ENCODE measurements around the gene PLCH2. TPM values are rescaled to one million over a fixed set of nuclear protein-coding genes. Genes with fewer than 3 reads are reported as not detected.
A peak's percentile ranks its signal among the peaks of the same experiment; 100 is the strongest.

PLCH2 gene
- polyA plus RNA-seq, 1 of the 3 experiments (the other 2 are of a cell fraction) = 0.08 TPM

DNA sequence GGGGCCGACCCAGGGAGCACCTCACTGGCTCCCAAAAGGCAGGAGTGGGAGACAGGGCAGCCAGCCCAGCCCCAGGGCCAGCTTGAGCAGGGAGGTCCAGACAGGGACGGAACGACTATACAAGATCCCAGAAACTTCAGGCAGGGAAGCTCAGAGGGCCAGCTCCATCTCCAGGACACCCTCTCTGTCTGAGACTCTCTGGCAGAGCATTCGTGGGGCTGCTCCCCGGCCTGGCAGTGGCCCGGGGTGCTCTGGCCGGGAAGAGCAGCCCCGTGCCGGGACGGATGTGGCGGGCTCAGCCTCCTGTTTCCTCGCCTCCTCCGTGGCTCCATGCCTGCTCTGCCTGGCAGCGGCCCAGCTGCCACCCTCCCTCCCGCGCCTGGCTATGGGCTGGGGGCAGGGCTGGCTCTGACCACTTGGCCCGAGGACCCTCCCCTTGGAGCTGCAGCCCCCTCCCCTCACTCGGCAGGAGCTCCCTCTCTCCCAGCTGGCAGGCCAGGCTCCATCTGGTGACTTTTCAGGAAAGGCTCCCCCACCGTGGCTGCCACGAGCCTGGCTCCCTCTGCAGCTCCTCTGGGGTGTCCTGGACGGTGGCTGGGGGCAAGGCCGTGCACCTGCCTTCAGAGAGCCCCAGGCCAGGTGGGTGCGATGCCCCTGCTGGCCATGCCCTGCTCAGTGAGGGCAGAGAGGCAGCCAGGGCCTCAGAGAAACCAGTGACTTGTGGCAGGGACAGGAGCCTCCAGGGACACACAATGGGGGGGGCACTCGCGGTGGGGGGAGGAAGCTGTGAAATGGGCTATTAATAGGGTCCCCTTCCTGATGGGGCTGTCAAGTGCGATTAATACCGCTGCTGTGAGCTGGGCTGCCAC is 5.6 kb upstream of the PLCH2 start (continued):
- TF ChIP-seq POLR2AphosphoS5 (IDR thresholded peaks at IDR 0.05; ENCODE audit: low read depth, low read length) (no peak), MXI1 (IDR thresholded peaks at IDR 0.05; ENCODE audit: low read depth, low read length) (peak; percentile 53; the same call in 1 of the 2 replicates)
- TF ChIP-seq, protein P1, sequence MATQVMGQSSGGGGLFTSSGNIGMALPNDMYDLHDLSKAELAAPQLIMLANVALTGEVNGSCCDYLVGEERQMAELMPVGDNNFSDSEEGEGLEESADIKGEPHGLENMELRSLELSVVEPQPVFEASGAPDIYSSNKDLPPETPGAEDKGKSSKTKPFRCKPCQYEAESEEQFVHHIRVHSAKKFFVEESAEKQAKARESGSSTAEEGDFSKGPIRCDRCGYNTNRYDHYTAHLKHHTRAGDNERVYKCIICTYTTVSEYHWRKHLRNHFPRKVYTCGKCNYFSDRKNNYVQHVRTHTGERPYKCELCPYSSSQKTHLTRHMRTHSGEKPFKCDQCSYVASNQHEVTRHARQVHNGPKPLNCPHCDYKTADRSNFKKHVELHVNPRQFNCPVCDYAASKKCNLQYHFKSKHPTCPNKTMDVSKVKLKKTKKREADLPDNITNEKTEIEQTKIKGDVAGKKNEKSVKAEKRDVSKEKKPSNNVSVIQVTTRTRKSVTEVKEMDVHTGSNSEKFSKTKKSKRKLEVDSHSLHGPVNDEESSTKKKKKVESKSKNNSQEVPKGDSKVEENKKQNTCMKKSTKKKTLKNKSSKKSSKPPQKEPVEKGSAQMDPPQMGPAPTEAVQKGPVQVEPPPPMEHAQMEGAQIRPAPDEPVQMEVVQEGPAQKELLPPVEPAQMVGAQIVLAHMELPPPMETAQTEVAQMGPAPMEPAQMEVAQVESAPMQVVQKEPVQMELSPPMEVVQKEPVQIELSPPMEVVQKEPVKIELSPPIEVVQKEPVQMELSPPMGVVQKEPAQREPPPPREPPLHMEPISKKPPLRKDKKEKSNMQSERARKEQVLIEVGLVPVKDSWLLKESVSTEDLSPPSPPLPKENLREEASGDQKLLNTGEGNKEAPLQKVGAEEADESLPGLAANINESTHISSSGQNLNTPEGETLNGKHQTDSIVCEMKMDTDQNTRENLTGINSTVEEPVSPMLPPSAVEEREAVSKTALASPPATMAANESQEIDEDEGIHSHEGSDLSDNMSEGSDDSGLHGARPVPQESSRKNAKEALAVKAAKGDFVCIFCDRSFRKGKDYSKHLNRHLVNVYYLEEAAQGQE (IDR thresholded peaks at IDR 0.05; ENCODE audit: low read depth, low read length) = no peak

DNA sequence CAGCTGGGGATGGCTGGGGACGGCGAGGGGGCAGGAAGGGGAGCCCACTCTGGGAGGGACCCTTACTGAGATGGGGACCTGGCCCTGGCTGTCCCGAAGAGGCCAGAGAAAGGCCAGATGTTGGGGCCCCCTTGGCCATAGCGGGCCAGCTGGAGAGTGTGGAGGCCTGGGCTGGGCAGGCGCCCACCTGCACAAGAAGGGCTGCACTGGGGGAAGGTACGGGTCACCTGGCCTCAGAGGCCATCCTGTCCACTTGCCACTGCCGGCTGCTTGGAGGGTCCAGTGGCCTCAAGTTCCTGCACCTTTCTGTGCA is 5.0 kb upstream of the PLCH2 start:
- Histone ChIP-seq H3K4me2 (no peak overlapping the region), H3K27ac (ENCODE audit: low read depth in 2 of 2, low read length in 1 of 2) (peak overlapping the region in 1 of 2 experiments; percentile 78; a peak in 1 of 4 replicates), H3F3A (replicated peaks; ENCODE audit: insufficient read depth) (no peaks in the 10 kb centered on the region), H4K20me1 (ENCODE audit: insufficient read depth) (no peaks in the 10 kb centered on the region), H3K9me2 (no peaks in the 10 kb centered on the region), H3K79me2 (ENCODE audit: insufficient read depth) (no peaks in the 10 kb centered on the region), H3K27me3 (ENCODE audit: insufficient read depth) (no peaks in the 10 kb centered on the region), H3K9ac (no peak overlapping the region), H3K4me3 (ENCODE audit: low read depth in 2 of 2, low read length in 1 of 2) (no peak overlapping the region), H3K4me1 (ENCODE audit: control insufficient read depth in 1 of 2, insufficient read depth in 2 of 2, low read depth in 1 of 2, low read length in 1 of 2) (peaks cover 0 to 96% of the 10 kb centered on the region in 2 experiments; a peak in 1 of 4 replicates), H2AFZ (ENCODE audit: low read depth) (no peak overlapping the region), H3K36me3 (replicated peaks in 1 of 2; ENCODE audit: control insufficient read depth in 1 of 2, insufficient read depth in 2 of 2, low read length in 1 of 2) (no peaks in the 10 kb centered on the region), H3K9me3 (no peaks in the 10 kb centered on the region)
- no peak for DNase-seq
- ChIA-PET POLR2A (interaction anchor here (1.2 to 1.9 kb wide), 2 partner anchors 10 to 282 kb away, joined by 3 to 19 read pairs; no protein-coding TSS in a partner anchor), CTCF (interaction anchor here (0.9 to 3.9 kb wide), 7 partner anchors 10 to 276 kb away, joined by 3 to 20 read pairs (median 4); partner anchors contain the start of gene FAAP20)
- 100% methylated on average over 2 of the region's 7 CpGs for WGBS (ENCODE audit: low lambda C conversion rate)
- TF ChIP-seq, protein P2, sequence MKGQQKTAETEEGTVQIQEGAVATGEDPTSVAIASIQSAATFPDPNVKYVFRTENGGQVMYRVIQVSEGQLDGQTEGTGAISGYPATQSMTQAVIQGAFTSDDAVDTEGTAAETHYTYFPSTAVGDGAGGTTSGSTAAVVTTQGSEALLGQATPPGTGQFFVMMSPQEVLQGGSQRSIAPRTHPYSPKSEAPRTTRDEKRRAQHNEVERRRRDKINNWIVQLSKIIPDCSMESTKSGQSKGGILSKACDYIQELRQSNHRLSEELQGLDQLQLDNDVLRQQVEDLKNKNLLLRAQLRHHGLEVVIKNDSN (IDR thresholded peaks at IDR 0.05; ENCODE audit: borderline replicate concordance, low read depth) = no peak
- TF ChIP-seq JUND (IDR thresholded peaks at IDR 0.05) (no peak), TEAD4 (IDR thresholded peaks at IDR 0.05; ENCODE audit: borderline replicate concordance, insufficient read depth) (no peak), POLR2AphosphoS5 (IDR thresholded peaks at IDR 0.05; ENCODE audit: low read depth, low read length) (no peak), SMC3 (IDR thresholded peaks at IDR 0.05; ENCODE audit: low read depth, low read length) (no peak), YY1 (IDR thresholded peaks at IDR 0.05; ENCODE audit: low read depth) (no peak), ELF1 (IDR thresholded peaks at IDR 0.05) (no peak), FOXJ3 (CRISPR knock-in tag; IDR thresholded peaks at IDR 0.05) (no peak), GABPA (IDR thresholded peaks at IDR 0.05; ENCODE audit: low read depth) (no peak), NFIC (IDR thresholded peaks at IDR 0.05; ENCODE audit: borderline replicate concordance) (no peak), NRF1 (IDR thresholded peaks at IDR 0.05; ENCODE audit: low read depth, low read length) (no peak), EZH2phosphoT487 (IDR thresholded peaks at IDR 0.05; ENCODE audit: borderline replicate concordance, low read depth) (no peak), CHD2 (IDR thresholded peaks at IDR 0.05; ENCODE audit: low read length, partially characterized antibody) (no peak)
- TF ChIP-seq, protein P3, sequence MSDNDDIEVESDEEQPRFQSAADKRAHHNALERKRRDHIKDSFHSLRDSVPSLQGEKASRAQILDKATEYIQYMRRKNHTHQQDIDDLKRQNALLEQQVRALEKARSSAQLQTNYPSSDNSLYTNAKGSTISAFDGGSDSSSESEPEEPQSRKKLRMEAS (IDR thresholded peaks at IDR 0.05; ENCODE audit: low read depth) = no peak
- TF ChIP-seq, protein P4, sequence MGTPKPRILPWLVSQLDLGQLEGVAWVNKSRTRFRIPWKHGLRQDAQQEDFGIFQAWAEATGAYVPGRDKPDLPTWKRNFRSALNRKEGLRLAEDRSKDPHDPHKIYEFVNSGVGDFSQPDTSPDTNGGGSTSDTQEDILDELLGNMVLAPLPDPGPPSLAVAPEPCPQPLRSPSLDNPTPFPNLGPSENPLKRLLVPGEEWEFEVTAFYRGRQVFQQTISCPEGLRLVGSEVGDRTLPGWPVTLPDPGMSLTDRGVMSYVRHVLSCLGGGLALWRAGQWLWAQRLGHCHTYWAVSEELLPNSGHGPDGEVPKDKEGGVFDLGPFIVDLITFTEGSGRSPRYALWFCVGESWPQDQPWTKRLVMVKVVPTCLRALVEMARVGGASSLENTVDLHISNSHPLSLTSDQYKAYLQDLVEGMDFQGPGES (IDR thresholded peaks at IDR 0.05; ENCODE audit: low read depth, low read length) = no peak
- TF ChIP-seq, protein P5, sequence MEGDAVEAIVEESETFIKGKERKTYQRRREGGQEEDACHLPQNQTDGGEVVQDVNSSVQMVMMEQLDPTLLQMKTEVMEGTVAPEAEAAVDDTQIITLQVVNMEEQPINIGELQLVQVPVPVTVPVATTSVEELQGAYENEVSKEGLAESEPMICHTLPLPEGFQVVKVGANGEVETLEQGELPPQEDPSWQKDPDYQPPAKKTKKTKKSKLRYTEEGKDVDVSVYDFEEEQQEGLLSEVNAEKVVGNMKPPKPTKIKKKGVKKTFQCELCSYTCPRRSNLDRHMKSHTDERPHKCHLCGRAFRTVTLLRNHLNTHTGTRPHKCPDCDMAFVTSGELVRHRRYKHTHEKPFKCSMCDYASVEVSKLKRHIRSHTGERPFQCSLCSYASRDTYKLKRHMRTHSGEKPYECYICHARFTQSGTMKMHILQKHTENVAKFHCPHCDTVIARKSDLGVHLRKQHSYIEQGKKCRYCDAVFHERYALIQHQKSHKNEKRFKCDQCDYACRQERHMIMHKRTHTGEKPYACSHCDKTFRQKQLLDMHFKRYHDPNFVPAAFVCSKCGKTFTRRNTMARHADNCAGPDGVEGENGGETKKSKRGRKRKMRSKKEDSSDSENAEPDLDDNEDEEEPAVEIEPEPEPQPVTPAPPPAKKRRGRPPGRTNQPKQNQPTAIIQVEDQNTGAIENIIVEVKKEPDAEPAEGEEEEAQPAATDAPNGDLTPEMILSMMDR (IDR thresholded peaks at IDR 0.05) = no peak
